Transverse colon (tissue), 4 donors: ENCODE results near the gene SMTNL2. TPM values are rescaled to one million over a fixed set of nuclear protein-coding genes. Genes with fewer than 3 reads are reported as not detected.

ENCODE experiments used
- DNase-seq: peaks from one replicate; pipeline ENCODE4 v3.0.0-alpha.2; 2019
- H3K27ac ChIP-seq, 4 donors: fragments of 200-600 bp; sonication (generic); 2 replicates each; pipeline ENCODE4 v1.5.1; 2016 to 2018; ENCODE audit warnings: inconsistent platforms in 4 of 4
- H3K27me3 ChIP-seq: fragments of 200-600 bp; sonication (generic); 2 replicates; pipeline ENCODE4 v1.5.1; 2017; ENCODE audit warnings: inconsistent platforms
- H3K36me3 ChIP-seq, 4 donors: fragments of 200-600 bp; sonication (generic); 2 replicates each; pipeline ENCODE4 v1.5.1; 2017 to 2019; ENCODE audit warnings: inconsistent platforms in 4 of 4
- H3K4me1 ChIP-seq, 4 donors: fragments of 200-600 bp; sonication (generic); 2 replicates each; pipeline ENCODE4 v1.5.1; 2017 to 2020; ENCODE audit warnings: inconsistent platforms in 4 of 4
- H3K4me3 ChIP-seq, 4 donors: fragments of 200-600 bp; sonication (generic); 1 replicate in 1 of 4; 2 replicates in 3 of 4; pipeline versions ENCODE4 v1.5.1 to v1.6.1; 2017 to 2019; ENCODE audit warnings: inconsistent platforms in 4 of 4
- H3K9me3 ChIP-seq, 2 donors: fragments of 200-600 bp; sonication (generic); 2 replicates each; pipeline ENCODE4 v1.5.1; 2017 to 2019; ENCODE audit warnings: inconsistent platforms in 2 of 2
- CTCF ChIP-seq, 5 experiments: fragments of 200-600 bp in 3 of 5; fragments of 450-650 bp in 2 of 5; sonication (generic) in 3 of 5; IDR thresholded peaks; 1 replicate in 2 of 5; 2 replicates in 3 of 5; pipeline ENCODE4 v1.5.1; 2016 to 2017; ENCODE audit warnings: antibody characterized with exemption in 5 of 5, inconsistent platforms in 3 of 5, mild to moderate bottlenecking in 2 of 5, moderate library complexity in 1 of 5
- EP300 ChIP-seq: sonication (generic); formaldehyde crosslinking; IDR thresholded peaks from one replicate; pipeline ENCODE4 v1.6.1; 2017; ENCODE audit warnings: antibody characterized with exemption, low read depth
- POLR2A ChIP-seq: fragments of 450-650 bp; IDR thresholded peaks from one replicate; pipeline ENCODE4 v1.6.1; 2016; ENCODE audit warnings: antibody characterized with exemption, mild to moderate bottlenecking, moderate library complexity
- POLR2AphosphoS5 ChIP-seq, 3 donors: sonication (generic); formaldehyde crosslinking; IDR thresholded peaks; one replicate each; pipeline ENCODE4 v1.6.1; 2016; ENCODE audit warnings: antibody characterized with exemption in 3 of 3
- WGBS, 2 donors: methylation state at CpG; one replicate each; pipeline ENCODE4 v1.1.5; 2018; ENCODE audit warnings: low coverage in 1 of 2; 5-methylcytosine and 5-hydroxymethylcytosine counted together
- in situ Hi-C, 4 donors: fragments of 200-750 bp; cut with MboI; loops; one replicate each; pipeline versions ENCODE4 v1.15.0 to v1.15.1; 2017; ENCODE audit warnings: low sequenced_read_pairs in 3 of 4, low pct_ligation_motif_present in 1 of 4, low pct_unique_long_range_greater_than_20kb in 1 of 4
- intact Hi-C: fragments of 100-400 bp; cut with DNase I; formaldehyde crosslinking; loops from one replicate; pipeline ENCODE4 v1.15.1; 2023; ENCODE audit warnings: low total_unique reads
- total RNA-seq, 4 donors: library from RNA; depleted of rRNA; stranded (reverse); fragments of >200 nt; gene quantifications; one replicate each; pipeline ENCODE4 v1.1.0, GENCODE V29; 2016

The SMTNL2 gene
- total RNA-seq, 4 donors from 2014 or later, result 0.16 to 0.96 (median 0.40) TPM; not detected in 1

- WGBS, 2 donors, result 59% methylated on average over 6 of the region's 7 CpGs; no CpG with 5 or more reads in 1 of the 2 donors
- intact Hi-C loops, result no loop called here
Observed at GRCh38 chr17:4580291-4580690, 4.0 kb upstream of the SMTNL2 start.

GRCh38 chr17:4582101-4582501 lies 2.2 kb upstream of the SMTNL2 start:
- DNase-seq, result no peak
- Histone ChIP-seq H3K27ac (no peak overlapping the region), H3K4me1 (peaks cover 0 to 16% (median 12%) of the 10 kb centered on the region in 4 donors), H3K36me3 (no peaks in the 10 kb centered on the region), H3K9me3 (no peaks in the 10 kb centered on the region), H3K27me3 (peaks cover 46% of the 10 kb centered on the region), H3K4me3 (no peak overlapping the region)
- in situ Hi-C loops, result no loop called here
- 70% methylated on average over 7 of the region's 7 CpGs; no CpG with 5 or more reads in 1 of the 2 donors for WGBS, 2 donors
- intact Hi-C loops, result no loop called here
- no peak for TF ChIP-seq CTCF (IDR thresholded peaks at IDR 0.05)
- no peak for TF ChIP-seq POLR2A
- no peak for TF ChIP-seq EP300
- TF ChIP-seq POLR2AphosphoS5 (IDR thresholded peaks at IDR 0.05), result no peak

More at GRCh38 chr17:4580291-4580690, 4.0 kb upstream of the SMTNL2 start:
- H3K27me3 ChIP-seq, result peaks cover 39% of the 10 kb centered on the region
- DNase-seq, result no peak
- no peaks in the 10 kb centered on the region for H3K9me3 ChIP-seq
- in situ Hi-C loops, result no loop called here
- peaks cover 0 to 16% (median 12%) of the 10 kb centered on the region in 4 donors for H3K4me1 ChIP-seq
- no peak overlapping the region for H3K4me3 ChIP-seq
- H3K27ac ChIP-seq, result no peak overlapping the region
- TF ChIP-seq POLR2A (no peak), EP300 (no peak), POLR2AphosphoS5 (IDR thresholded peaks at IDR 0.05) (no peak), CTCF (IDR thresholded peaks at IDR 0.05) (no peak)
- no peaks in the 10 kb centered on the region for H3K36me3 ChIP-seq

- Histone ChIP-seq H3K27ac (no peak overlapping the region), H3K36me3 (no peaks in the 10 kb centered on the region), H3K9me3 (no peaks in the 10 kb centered on the region), H3K4me1 (peaks cover 0 to 16% (median 12%) of the 10 kb centered on the region in 4 donors), H3K27me3 (peaks cover 46% of the 10 kb centered on the region), H3K4me3 (no peak overlapping the region)
- intact Hi-C loops (no loop called here), in situ Hi-C loops (no loop called here)
- no peak for TF ChIP-seq POLR2A
- no peak for TF ChIP-seq EP300
- TF ChIP-seq POLR2AphosphoS5 (IDR thresholded peaks at IDR 0.05), result no peak
- TF ChIP-seq CTCF (IDR thresholded peaks at IDR 0.05), result no peak
- DNase-seq, result no peak
- WGBS, 2 donors, result 81% methylated on average over 8 of the region's 8 CpGs; no CpG with 5 or more reads in 1 of the 2 donors
Observed at GRCh38 chr17:4582691-4583090, 1.6 kb upstream of the SMTNL2 start.

- intact Hi-C loops, result no loop called here
- Histone ChIP-seq H3K4me1 (peaks cover 0 to 16% (median 12%) of the 10 kb centered on the region in 4 donors), H3K36me3 (no peaks in the 10 kb centered on the region), H3K27me3 (peaks cover 46% of the 10 kb centered on the region), H3K27ac (no peak overlapping the region), H3K4me3 (no peak overlapping the region), H3K9me3 (no peaks in the 10 kb centered on the region)
- in situ Hi-C loops, result no loop called here
- TF ChIP-seq CTCF (IDR thresholded peaks at IDR 0.05) (no peak), POLR2A (no peak)
- 78 to 88% methylated on average over 1 to 3 of the region's 3 CpGs for WGBS, 2 donors
- no peak for DNase-seq
Observed at GRCh38 chr17:4583206-4583605, 1.1 kb upstream of the SMTNL2 start.
